GM18873 (cell line): ENCODE data around the gene ZNF521.
"Not testable (repeated sequence)": the region's sequence is repeated elsewhere in the genome, so short reads cannot be mapped to it uniquely, and the experiment has no call there.

Experiments
- ATAC-seq: cut with Tn5 transposase; IDR thresholded peaks from one replicate; pipeline ENCODE4 v1.9.1; 2021; ENCODE audit warnings: mild to moderate bottlenecking, moderate library complexity, moderate number of reproducible peaks; ENCODE audit not compliant: unreplicated experiment, low FRiP score

Gene ZNF521

GRCh38 chr18:25295624-25296138 is 56.3 kb downstream of the ZNF521 start:
- no peak for ATAC-seq

- ATAC-seq, result no peak
Measured at GRCh38 chr18:25291150-25291549, 60.8 kb downstream of the ZNF521 start.

GRCh38 chr18:25289001-25289631 is 62.9 kb downstream of the ZNF521 start:
- ATAC-seq, result no peak

GRCh38 chr18:25288340-25288938 is 63.5 kb downstream of the ZNF521 start:
- no peak for ATAC-seq

- ATAC-seq, result no peak
Measured at GRCh38 chr18:25287106-25287505, 64.9 kb downstream of the ZNF521 start.

- no peak for ATAC-seq
Measured at GRCh38 chr18:25284861-25285550, 67.0 kb downstream of the ZNF521 start.

GRCh38 chr18:25284281-25284680 is 67.7 kb downstream of the ZNF521 start:
- no peak for ATAC-seq

- no peak for ATAC-seq
Measured at GRCh38 chr18:25283781-25284180, 68.2 kb downstream of the ZNF521 start.

GRCh38 chr18:25282896-25283703 is 68.9 kb downstream of the ZNF521 start:
- ATAC-seq, result no peak

GRCh38 chr18:25282282-25282681 is 69.7 kb downstream of the ZNF521 start:
- no peak for ATAC-seq

- ATAC-seq, result no peak
Measured at GRCh38 chr18:25281556-25281955, 70.4 kb downstream of the ZNF521 start.

GRCh38 chr18:25279961-25280360 is 72.0 kb downstream of the ZNF521 start:
- no peak for ATAC-seq

GRCh38 chr18:25279556-25279955 is 72.4 kb downstream of the ZNF521 start:
- ATAC-seq, result no peak

GRCh38 chr18:25279133-25279532 is 72.8 kb downstream of the ZNF521 start:
- no peak for ATAC-seq

GRCh38 chr18:25278394-25278793 is 73.6 kb downstream of the ZNF521 start:
- ATAC-seq, result no peak

GRCh38 chr18:25275412-25276001 is 76.5 kb downstream of the ZNF521 start:
- no peak for ATAC-seq

- ATAC-seq, result no peak
Measured at GRCh38 chr18:25274926-25275325, 77.0 kb downstream of the ZNF521 start.

- not testable (repeated sequence) for ATAC-seq
Measured at GRCh38 chr18:25266931-25267527, 84.9 kb downstream of the ZNF521 start.

- ATAC-seq, result no peak
Measured at GRCh38 chr18:25262920-25263319, 89.0 kb downstream of the ZNF521 start.

- no peak for ATAC-seq
Measured at GRCh38 chr18:25261768-25262167, 90.2 kb downstream of the ZNF521 start.
